GM12878 (cell line): ENCODE data around the gene NUP214. TPM values are rescaled to one million over a fixed set of nuclear protein-coding genes. Genes with fewer than 3 reads are reported as not detected.

Source experiments
- ATAC-seq: fragments of 200-7000 bp; cut with Tn5 transposase; 3 replicates; pipeline ENCODE4 v1.9.1; 2020; ENCODE audit warnings: mild to moderate bottlenecking, moderate library complexity
- BruUV-seq: library from RNA; stranded (reverse); fragments of 400-500 nt; replicated peaks from 2 replicates; lab custom pipeline; 2021; lab: Mats Ljungman, UMichigan
- CTCF ChIA-PET: fragments of 300-600 bp; sonication (Branson Sonifier 250); formaldehyde crosslinking; extraction: SDS; loops from one replicate; lab custom pipeline; 2021; ENCODE audit warnings: inconsistent platforms; lab: Yijun Ruan, JAX
- POLR2A ChIA-PET: fragments of 350-600 bp; formaldehyde crosslinking; extraction: SDS; loops from one replicate; lab custom pipeline; 2021; ENCODE audit warnings: inconsistent platforms; lab: Charles Lee
- RAD21 ChIA-PET: fragments of 300-600 bp; sonication (Branson Sonifier 250); formaldehyde crosslinking; loops from one replicate; lab custom pipeline; 2023; ENCODE audit warnings: antibody characterized with exemption; ENCODE audit not compliant: unreplicated experiment; lab: Charles Lee
- SMC1A ChIA-PET: fragments of 300-600 bp; sonication (Branson Sonifier 250); formaldehyde crosslinking; loops from one replicate; lab custom pipeline; 2023; ENCODE audit not compliant: unreplicated experiment, uncharacterized antibody; lab: Charles Lee
- DNase-seq: peaks from one replicate; pipeline ENCODE4 v3.0.0-alpha.2; 2011; ENCODE audit warnings: low read depth, low spot score
- FAIRE-seq: peaks from 3 replicates; lab custom pipeline; 2011; peaks lifted over from hg19 to GRCh38; lab: Jason Lieb, UNC
- H2AFZ ChIP-seq: 2 replicates; pipeline ENCODE4 v1.6.0; 2011; ENCODE audit warnings: low read depth, low read length, control low read depth; ENCODE audit not compliant: control insufficient read depth
- H3K27ac ChIP-seq: 2 replicates; pipeline ENCODE4 v1.5.1; 2011; ENCODE audit warnings: control low read depth; ENCODE audit not compliant: control insufficient read depth, insufficient read depth
- H3K27me3 ChIP-seq, 2 experiments: replicated peaks in 1 of 2; 2 replicates each; pipeline versions ENCODE4 v1.6.0 to v1.6.1; 2011; ENCODE audit warnings: low read length in 1 of 2; ENCODE audit not compliant: control insufficient read depth in 2 of 2, insufficient read depth in 2 of 2
- H3K36me3 ChIP-seq, 2 experiments: 2 replicates each; pipeline ENCODE4 v1.5.1; 2011; ENCODE audit warnings: low read length in 1 of 2; ENCODE audit not compliant: control insufficient read depth in 2 of 2, insufficient read depth in 2 of 2
- H3K4me1 ChIP-seq: 2 replicates; pipeline ENCODE4 v1.6.1; 2011; ENCODE audit warnings: mild to moderate bottlenecking, low read length, moderate library complexity, mixed read lengths; ENCODE audit not compliant: control insufficient read depth, insufficient read depth
- H3K4me2 ChIP-seq: 2 replicates; pipeline ENCODE4 v1.6.0; 2011; ENCODE audit warnings: control low read depth; ENCODE audit not compliant: control insufficient read depth, insufficient read depth
- H3K4me3 ChIP-seq: fragments of 200-600 bp; sonication (generic); 2 replicates; pipeline ENCODE4 v1.5.1; 2016
- H3K79me2 ChIP-seq: 2 replicates; pipeline ENCODE4 v1.6.0; 2011; ENCODE audit warnings: low read length; ENCODE audit not compliant: control insufficient read depth, insufficient read depth
- H3K9ac ChIP-seq: 2 replicates; pipeline ENCODE4 v1.8.0; 2011; ENCODE audit warnings: low read length, control low read depth, mixed read lengths; ENCODE audit not compliant: control insufficient read depth, insufficient read depth
- H3K9me3 ChIP-seq: replicated peaks from 3 replicates; pipeline ENCODE4 v1.5.1; 2011; ENCODE audit warnings: mild to moderate bottlenecking, low read length; ENCODE audit not compliant: control insufficient read depth, insufficient read depth
- H4K20me1 ChIP-seq: 2 replicates; pipeline ENCODE4 v1.6.0; 2011; ENCODE audit not compliant: control insufficient read depth, insufficient read depth
- ASH2L ChIP-seq: fragments of 300-600, 200-600 bp; sonication (generic); IDR thresholded peaks from 2 replicates; pipeline ENCODE4 v1.6.1; 2017; ENCODE audit warnings: low read depth, mild to moderate bottlenecking, borderline replicate concordance
- BACH1 ChIP-seq: fragments of 450-650 bp; IDR thresholded peaks from 2 replicates; pipeline ENCODE4 v1.6.1; 2017; ENCODE audit warnings: mild to moderate bottlenecking, borderline replicate concordance
- DPF2 ChIP-seq: fragments of 450-650 bp; IDR thresholded peaks from 2 replicates; pipeline ENCODE4 v1.6.1; 2017; ENCODE audit warnings: mild to moderate bottlenecking
- HDAC2 ChIP-seq: fragments of 200-600 bp; sonication (generic); IDR thresholded peaks from 2 replicates; pipeline ENCODE4 v1.6.1; 2017
- HDGF ChIP-seq: fragments of 450-650 bp; IDR thresholded peaks from 2 replicates; pipeline ENCODE4 v1.6.1; 2016; ENCODE audit warnings: antibody characterized with exemption
- IKZF2 ChIP-seq, 2 experiments: fragments of 450-650 bp; IDR thresholded peaks; 2 replicates each; pipeline ENCODE4 v1.6.1; 2017; ENCODE audit warnings: mild to moderate bottlenecking in 2 of 2, moderate library complexity in 2 of 2
- JUNB ChIP-seq: IDR thresholded peaks from 2 replicates; pipeline ENCODE4 v1.6.1; 2016; ENCODE audit warnings: antibody characterized with exemption, mild to moderate bottlenecking
- KDM1A ChIP-seq: fragments of 200-600 bp; sonication (generic); IDR thresholded peaks from 2 replicates; pipeline ENCODE4 v1.6.1; 2016; ENCODE audit warnings: borderline replicate concordance
- MEF2A ChIP-seq: IDR thresholded peaks from 2 replicates; pipeline ENCODE4 v1.6.1; 2011; ENCODE audit warnings: low read depth, mild to moderate bottlenecking, low read length, moderate library complexity; ENCODE audit not compliant: insufficient read depth
- STAT1 ChIP-seq: fragments of 450-650 bp; conservative IDR thresholded peaks from 2 replicates; pipeline ENCODE4 v1.6.1; 2014; ENCODE audit warnings: antibody characterized with exemption, mild to moderate bottlenecking
- STAT3 ChIP-seq: IDR thresholded peaks from 2 replicates; pipeline ENCODE4 v1.6.1; 2011; ENCODE audit warnings: low read depth, low read length, improper control_type of control experiment
- TARDBP ChIP-seq: IDR thresholded peaks from 2 replicates; pipeline ENCODE4 v1.6.1; 2016; ENCODE audit warnings: borderline replicate concordance
- ZBTB33 ChIP-seq: fragments of 450-650 bp; IDR thresholded peaks from 2 replicates; pipeline ENCODE4 v1.6.1; 2017; ENCODE audit warnings: mild to moderate bottlenecking
- WGBS: methylation state at CpG from one replicate; pipeline ENCODE4 v1.1.6; 2016; ENCODE audit warnings: low lambda C conversion rate; ENCODE audit not compliant: insufficient replicate concordance, insufficient coverage; ENCODE audit errors: missing lambda C conversion rate; 5-methylcytosine and 5-hydroxymethylcytosine counted together
- in situ Hi-C: fragments of 300-500 bp; cut with MboI; formaldehyde crosslinking; loops from 9 replicates; pipeline ENCODE4 v1.14.3; 2018; ENCODE audit warnings: mixed read lengths
- intact Hi-C: fragments of 100-400 bp; cut with micrococcal nuclease; formaldehyde crosslinking; loops from one replicate; pipeline ENCODE4 v1.14.2; 2022; ENCODE audit not compliant: unreplicated experiment
- polyA plus RNA-seq, 11 experiments: library from polyadenylated mRNA; depleted of rRNA in 4 of 11; unstranded in 6 of 11; stranded (reverse) in 5 of 11; fragments of >200 nt; fragmentation: Nextera tagmentation in 4 of 11; fragmentation: Illumina TruSeq in 1 of 11; extraction: Ambion mirVana in 4 of 11; extraction: Trizol in 1 of 11; gene quantifications; 1 replicate in 1 of 11; 2 replicates in 10 of 11; pipeline versions ENCODE4 v1.2.1 to v1.2.3, GENCODE V29; 2011 to 2016; ENCODE audit warnings: inconsistent platforms in 2 of 11, missing spikeins in 2 of 11, low read depth in 1 of 11
- total RNA-seq, 4 experiments: library from RNA; depleted of rRNA in 3 of 4; stranded (reverse); fragments of >200 nt in 3 of 4; fragmentation: Illumina TruSeq in 1 of 4; extraction: Trizol in 1 of 4; gene quantifications; 2 replicates each; pipeline versions ENCODE4 v1.2.1 to v1.2.3, GENCODE V29; 2013 to 2021
- TF ChIP-seq, protein P1 (sequence below): IDR thresholded peaks from 2 replicates; pipeline ENCODE4 v1.6.1; 2011; ENCODE audit warnings: borderline replicate concordance, low read depth, mild to moderate bottlenecking, moderate library complexity, low read length; ENCODE audit not compliant: insufficient read depth, poor library complexity, severe bottlenecking
- TF ChIP-seq, protein P2 (sequence below): IDR thresholded peaks from 2 replicates; pipeline ENCODE4 v1.6.1; 2011; ENCODE audit warnings: low read depth, low read length, improper control_type of control experiment, borderline replicate concordance

The NUP214 gene
- total and polyA plus RNA-seq, 10 of the 15 experiments (the other 5 are each of a cell fraction or from before 2014, with no cell fraction given): 11.7 to 53.8 (median 17.6) TPM

DNA sequence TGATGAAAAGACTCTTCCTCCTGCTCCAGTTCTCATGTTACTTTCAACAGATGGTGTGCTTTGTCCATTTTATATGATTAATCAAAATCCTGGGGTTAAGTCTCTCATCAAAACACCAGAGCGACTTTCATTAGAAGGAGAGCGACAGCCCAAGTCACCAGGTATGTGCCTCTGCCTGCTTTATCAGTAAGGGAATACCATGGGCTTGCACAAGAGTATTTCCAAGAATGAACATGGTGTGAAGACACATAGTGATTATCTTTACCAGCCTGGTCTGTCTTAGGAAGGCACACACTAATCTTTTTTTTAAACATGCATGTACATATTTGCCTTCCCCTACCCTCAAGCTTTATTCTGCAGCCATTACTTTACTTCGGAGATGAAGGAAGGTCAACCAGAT, 15.2 kb downstream of the NUP214 start (continued):
- TF ChIP-seq MEF2A: no peak

- Histone ChIP-seq H3K27ac (no peak overlapping the region), H3K9me3 (no peaks in the 10 kb centered on the region), H3K79me2 (no peaks in the 10 kb centered on the region), H3K4me2 (no peak overlapping the region), H3K9ac (no peak overlapping the region), H2AFZ (no peak overlapping the region), H3K36me3 (peaks cover 16 to 26% of the 10 kb centered on the region in 2 experiments), H4K20me1 (no peaks in the 10 kb centered on the region), H3K4me3 (no peak overlapping the region), H3K4me1 (no peaks in the 10 kb centered on the region), H3K27me3 (no peaks in the 10 kb centered on the region)
- intact Hi-C loops (no loop called here), in situ Hi-C loops (no loop called here)
- CTCF ChIA-PET: interaction anchor here (0.6 kb wide), 1 partner anchor 906 kb away, joined by 3 read pairs; no protein-coding TSS in a partner anchor
- SMC1A ChIA-PET: no interaction called here
- TF ChIP-seq JUNB (no peak), HDGF (no peak), KDM1A (no peak), HDAC2 (no peak), STAT3 (no peak), ASH2L (no peak), ZBTB33 (no peak), STAT1 (no peak), BACH1 (no peak), IKZF2 (IDR thresholded peaks at IDR 0.05) (no peak), TARDBP (no peak), DPF2 (no peak)
- TF ChIP-seq, protein P1, sequence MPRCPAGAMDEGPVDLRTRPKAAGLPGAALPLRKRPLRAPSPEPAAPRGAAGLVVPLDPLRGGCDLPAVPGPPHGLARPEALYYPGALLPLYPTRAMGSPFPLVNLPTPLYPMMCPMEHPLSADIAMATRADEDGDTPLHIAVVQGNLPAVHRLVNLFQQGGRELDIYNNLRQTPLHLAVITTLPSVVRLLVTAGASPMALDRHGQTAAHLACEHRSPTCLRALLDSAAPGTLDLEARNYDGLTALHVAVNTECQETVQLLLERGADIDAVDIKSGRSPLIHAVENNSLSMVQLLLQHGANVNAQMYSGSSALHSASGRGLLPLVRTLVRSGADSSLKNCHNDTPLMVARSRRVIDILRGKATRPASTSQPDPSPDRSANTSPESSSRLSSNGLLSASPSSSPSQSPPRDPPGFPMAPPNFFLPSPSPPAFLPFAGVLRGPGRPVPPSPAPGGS: no peak
- TF ChIP-seq, protein P2, sequence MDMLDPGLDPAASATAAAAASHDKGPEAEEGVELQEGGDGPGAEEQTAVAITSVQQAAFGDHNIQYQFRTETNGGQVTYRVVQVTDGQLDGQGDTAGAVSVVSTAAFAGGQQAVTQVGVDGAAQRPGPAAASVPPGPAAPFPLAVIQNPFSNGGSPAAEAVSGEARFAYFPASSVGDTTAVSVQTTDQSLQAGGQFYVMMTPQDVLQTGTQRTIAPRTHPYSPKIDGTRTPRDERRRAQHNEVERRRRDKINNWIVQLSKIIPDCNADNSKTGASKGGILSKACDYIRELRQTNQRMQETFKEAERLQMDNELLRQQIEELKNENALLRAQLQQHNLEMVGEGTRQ: no peak
- BruUV-seq: no TSS peak
- FAIRE-seq: no peak
- POLR2A ChIA-PET: no interaction called here
- ATAC-seq: no peak
- DNase-seq: no peak
- WGBS: 100% methylated on average over 3 of the region's 3 CpGs
- RAD21 ChIA-PET: no interaction called here
These were observed 16.8 kb downstream of the NUP214 start for GRCh38 chr9:131142160-131142559.
